DND-41 (cell line): ENCODE results near the gene FCRL3.

ENCODE experiments used
- ATAC-seq: fragments of 200-7000 bp; cut with Tn5 transposase; 3 replicates; pipeline ENCODE4 v1.9.1; 2021; ENCODE audit warnings: low read depth; ENCODE audit not compliant: insufficient read depth
- DNase-seq: peaks from one replicate; pipeline ENCODE4 v3.0.0-alpha.2; 2020
- H2AFZ ChIP-seq: 2 replicates; pipeline ENCODE4 v1.6.0; 2012; ENCODE audit warnings: low read depth, low read length
- H3K27ac ChIP-seq: 2 replicates; pipeline ENCODE4 v1.5.1; 2012; ENCODE audit warnings: low read length, inconsistent platforms
- H3K27me3 ChIP-seq: fragments of 200-600 bp; sonication (generic); 2 replicates; pipeline ENCODE4 v1.6.0; 2012; ENCODE audit warnings: low read length, mild to moderate bottlenecking, inconsistent platforms; ENCODE audit not compliant: insufficient read depth, poor library complexity
- H3K36me3 ChIP-seq: 2 replicates; pipeline ENCODE4 v1.5.1; 2012; ENCODE audit warnings: low read length, inconsistent platforms; ENCODE audit not compliant: insufficient read depth
- H3K4me1 ChIP-seq: 2 replicates; pipeline ENCODE4 v1.5.1; 2012; ENCODE audit warnings: mild to moderate bottlenecking, low read length; ENCODE audit not compliant: insufficient read depth
- H3K4me2 ChIP-seq: 2 replicates; pipeline ENCODE4 v1.6.0; 2012; ENCODE audit warnings: mild to moderate bottlenecking, moderate library complexity, low read length, inconsistent platforms; ENCODE audit not compliant: insufficient read depth
- H3K4me3 ChIP-seq, 2 experiments: fragments of 200-600 bp in 1 of 2; shearing (Covaris generic) in 1 of 2; 2 replicates each; pipeline ENCODE4 v1.5.1; 2012 to 2016; ENCODE audit warnings: inconsistent platforms in 2 of 2, low read length in 2 of 2, mild to moderate bottlenecking in 2 of 2, low read depth in 1 of 2, moderate library complexity in 1 of 2
- H3K79me2 ChIP-seq: 2 replicates; pipeline ENCODE4 v1.6.0; 2012; ENCODE audit warnings: low read length, inconsistent platforms; ENCODE audit not compliant: insufficient read depth
- H3K9ac ChIP-seq: 2 replicates; pipeline ENCODE4 v1.6.0; 2012; ENCODE audit warnings: low read depth, mild to moderate bottlenecking, inconsistent platforms, low read length, moderate library complexity
- H3K9me3 ChIP-seq: 2 replicates; pipeline ENCODE4 v1.5.1; 2012; ENCODE audit warnings: low read length, moderate library complexity, mild to moderate bottlenecking, inconsistent platforms; ENCODE audit not compliant: insufficient read depth, severe bottlenecking
- H4K20me1 ChIP-seq: 2 replicates; pipeline ENCODE4 v1.6.0; 2012; ENCODE audit warnings: low read length; ENCODE audit not compliant: insufficient read depth
- CTCF ChIP-seq: IDR thresholded peaks from 2 replicates; pipeline ENCODE4 v1.5.1; 2012; ENCODE audit warnings: borderline replicate concordance, low read length, moderate library complexity, mild to moderate bottlenecking; ENCODE audit not compliant: poor library complexity, severe bottlenecking; ENCODE audit errors: extremely low read depth
- EZH2 ChIP-seq: IDR thresholded peaks from 3 replicates; pipeline ENCODE4 v1.6.1; 2012; ENCODE audit warnings: borderline replicate concordance, low read depth, mild to moderate bottlenecking, moderate library complexity, low read length, inconsistent platforms; ENCODE audit not compliant: severe bottlenecking

The FCRL3 gene

GRCh38 chr1:157648317-157648716, 52.3 kb downstream of the FCRL3 start:
- Histone ChIP-seq H3K9ac (no peak overlapping the region), H3K4me1 (peaks cover 35% of the 10 kb centered on the region), H3K9me3 (no peaks in the 10 kb centered on the region), H3K79me2 (no peaks in the 10 kb centered on the region), H3K27me3 (no peaks in the 10 kb centered on the region), H3K36me3 (no peaks in the 10 kb centered on the region), H2AFZ (no peak overlapping the region), H3K27ac (no peak overlapping the region), H4K20me1 (no peaks in the 10 kb centered on the region), H3K4me3 (no peak overlapping the region), H3K4me2 (no peak overlapping the region)
- TF ChIP-seq EZH2 (no peak), CTCF (no peak)
- DNase-seq, result peak; percentile 57
- ATAC-seq, result peak; percentile 20; the same call in 2 of the 3 replicates

GRCh38 chr1:157646144-157646543, 54.4 kb downstream of the FCRL3 start:
- no peak for DNase-seq
- Histone ChIP-seq H3K9ac (no peak overlapping the region), H3K4me1 (peaks cover 13% of the 10 kb centered on the region), H3K27me3 (no peaks in the 10 kb centered on the region), H2AFZ (no peak overlapping the region), H3K9me3 (no peaks in the 10 kb centered on the region), H3K79me2 (no peaks in the 10 kb centered on the region), H3K27ac (no peak overlapping the region), H3K4me3 (no peak overlapping the region), H4K20me1 (no peaks in the 10 kb centered on the region), H3K4me2 (no peak overlapping the region), H3K36me3 (no peaks in the 10 kb centered on the region)
- ATAC-seq, result no peak
- TF ChIP-seq EZH2 (no peak), CTCF (no peak)

GRCh38 chr1:157641177-157641576, 59.4 kb downstream of the FCRL3 start:
- ATAC-seq, result no peak
- H3K9me3 ChIP-seq, result no peaks in the 10 kb centered on the region
- no peak overlapping the region for H3K4me2 ChIP-seq
- DNase-seq, result no peak
- no peak overlapping the region for H2AFZ ChIP-seq
- TF ChIP-seq EZH2 (no peak), CTCF (no peak)
- no peak overlapping the region for H3K27ac ChIP-seq
- H3K27me3 ChIP-seq, result no peaks in the 10 kb centered on the region
- H3K79me2 ChIP-seq, result no peaks in the 10 kb centered on the region
- H3K4me1 ChIP-seq, result 0 out of 2 replicates have a peak, but pooled peaks cover 3% of the 10 kb centered on the region
- no peaks in the 10 kb centered on the region for H3K36me3 ChIP-seq
- H3K4me3 ChIP-seq, result no peak overlapping the region
- H4K20me1 ChIP-seq, result no peaks in the 10 kb centered on the region
- no peak overlapping the region for H3K9ac ChIP-seq

- H3K9me3 ChIP-seq, result no peaks in the 10 kb centered on the region
- H3K27me3 ChIP-seq, result no peaks in the 10 kb centered on the region
- no peak overlapping the region for H3K9ac ChIP-seq
- H3K4me2 ChIP-seq, result no peak overlapping the region
- no peak overlapping the region for H3K27ac ChIP-seq
- H3K36me3 ChIP-seq, result no peaks in the 10 kb centered on the region
- no peak overlapping the region for H3K4me3 ChIP-seq
- H3K4me1 ChIP-seq, result 0 out of 2 replicates have a peak, but pooled peaks cover 3% of the 10 kb centered on the region
- TF ChIP-seq CTCF (no peak), EZH2 (no peak)
- H2AFZ ChIP-seq, result no peak overlapping the region
- no peaks in the 10 kb centered on the region for H3K79me2 ChIP-seq
- H4K20me1 ChIP-seq, result no peaks in the 10 kb centered on the region
- ATAC-seq, result peak; percentile 47; the same call in 1 of the 3 replicates
- DNase-seq, result no peak
Observed at GRCh38 chr1:157639800-157640199, 60.8 kb downstream of the FCRL3 start.
